ENCODE results near the gene KIAA1217.

Gene KIAA1217

GRCh38 chr10:24553051-24553612 is 344.2 kb downstream of the KIAA1217 start:
- no peak for FAIRE-seq
- TF ChIP-seq CTCF (IDR thresholded peaks at IDR 0.05; ENCODE audit: insufficient read depth, missing control alignments) = no peak
- no peak for DNase-seq (ENCODE audit: insufficient read length, low spot score)

GRCh38 chr10:24554036-24554435 is 345.1 kb downstream of the KIAA1217 start:
- FAIRE-seq = no peak
- no peak for DNase-seq (ENCODE audit: insufficient read length, low spot score)
- TF ChIP-seq CTCF (IDR thresholded peaks at IDR 0.05; ENCODE audit: insufficient read depth, missing control alignments) = no peak

GRCh38 chr10:24556126-24556749 is 347.3 kb downstream of the KIAA1217 start:
- DNase-seq (ENCODE audit: insufficient read length, low spot score) (no peak), FAIRE-seq (no peak)
- TF ChIP-seq CTCF (IDR thresholded peaks at IDR 0.05; ENCODE audit: insufficient read depth, missing control alignments) = no peak

GRCh38 chr10:24556750-24557742 is 348.1 kb downstream of the KIAA1217 start:
- DNase-seq (ENCODE audit: insufficient read length, low spot score) = peak; percentile 36

GRCh38 chr10:24561453-24561852 is 352.5 kb downstream of the KIAA1217 start:
- no peak for FAIRE-seq
- DNase-seq (ENCODE audit: insufficient read length, low spot score) = no peak
- no peak for TF ChIP-seq CTCF (IDR thresholded peaks at IDR 0.05; ENCODE audit: insufficient read depth, missing control alignments)

More at GRCh38 chr10:24556750-24557742, 348.1 kb downstream of the KIAA1217 start:
- FAIRE-seq = no peak
- TF ChIP-seq CTCF (IDR thresholded peaks at IDR 0.05; ENCODE audit: insufficient read depth, missing control alignments) = peak; percentile 87

GRCh38 chr10:24568042-24568441 is 359.1 kb downstream of the KIAA1217 start:
- TF ChIP-seq CTCF (IDR thresholded peaks at IDR 0.05; ENCODE audit: insufficient read depth, missing control alignments) = no peak
- DNase-seq (ENCODE audit: insufficient read length, low spot score) (no peak), FAIRE-seq (no peak)
